Prostate gland (tissue), 2 donors: Measurements from ENCODE around the gene HIF1A. TPM values are rescaled to one million over a fixed set of nuclear protein-coding genes. Genes with fewer than 3 reads are reported as not detected.

Source experiments
- DNase-seq: peaks from one replicate; pipeline ENCODE4 v3.0.0-alpha.2; 2019; ENCODE audit warnings: low spot score
- H3K27ac ChIP-seq, 2 donors: fragments of 200-600 bp; sonication (generic); 2 replicates each; pipeline ENCODE4 v1.5.1; 2017 to 2019
- H3K27me3 ChIP-seq: fragments of 200-600 bp; sonication (generic); replicated peaks from 2 replicates; pipeline ENCODE4 v1.5.1; 2019; ENCODE audit not compliant: insufficient read depth
- H3K36me3 ChIP-seq, 2 donors: fragments of 200-600 bp; sonication (generic); 1 replicate in 1 of 2; 2 replicates in 1 of 2; pipeline versions ENCODE4 v1.5.1 to v1.8.1; 2017 to 2019
- H3K4me1 ChIP-seq: fragments of 200-600 bp; sonication (generic); replicated peaks from 2 replicates; pipeline ENCODE4 v1.5.1; 2019
- H3K4me3 ChIP-seq, 2 donors: fragments of 200-600 bp; sonication (generic); 2 replicates each; pipeline ENCODE4 v1.5.1; 2017 to 2019
- H3K9me3 ChIP-seq: fragments of 200-600 bp; sonication (generic); 2 replicates; pipeline ENCODE4 v1.5.1; 2017
- CTCF ChIP-seq, 4 experiments: fragments of 200-600 bp in 2 of 4; fragments of 450-650 bp in 2 of 4; sonication (generic) in 2 of 4; IDR thresholded peaks; 1 replicate in 3 of 4; 2 replicates in 1 of 4; pipeline ENCODE4 v1.5.1; 2016 to 2019; ENCODE audit warnings: antibody characterized with exemption in 4 of 4, mild to moderate bottlenecking in 2 of 4, moderate library complexity in 2 of 4
- POLR2A ChIP-seq: fragments of 450-650 bp; IDR thresholded peaks from one replicate; pipeline ENCODE4 v1.6.1; 2016; ENCODE audit warnings: antibody characterized with exemption, mild to moderate bottlenecking
- POLR2AphosphoS5 ChIP-seq: sonication (generic); formaldehyde crosslinking; IDR thresholded peaks from one replicate; pipeline ENCODE4 v1.6.1; 2017; ENCODE audit warnings: antibody characterized with exemption
- WGBS: methylation state at CpG from one replicate; pipeline ENCODE4 v1.1.5; 2018; 5-methylcytosine and 5-hydroxymethylcytosine counted together
- intact Hi-C: fragments of 100-400 bp; cut with DNase I; formaldehyde crosslinking; loops from one replicate; pipeline ENCODE4 v1.14.2; 2022
- total RNA-seq, 2 donors: library from RNA; depleted of rRNA; stranded (reverse); fragments of >200 nt; gene quantifications; one replicate each; pipeline ENCODE4 v1.1.0, GENCODE V29; 2016

The HIF1A gene
- total RNA-seq, 2 donors from 2014 or later: 61.7 to 101 TPM

GRCh38 chr14:61690039-61690438, 5.3 kb upstream of the HIF1A start:
- no peaks in the 10 kb centered on the region for H3K36me3 ChIP-seq
- intact Hi-C loops: loop anchor here (10.0 kb wide), 1 partner anchor 65 kb away; no protein-coding TSS in a partner anchor
- no peak overlapping the region for H3K27ac ChIP-seq
- H3K9me3 ChIP-seq: no peaks in the 10 kb centered on the region
- H3K4me3 ChIP-seq: no peak overlapping the region
- WGBS: 60% methylated on average over 3 of the region's 3 CpGs
- no peaks in the 10 kb centered on the region for H3K4me1 ChIP-seq
- no peak for TF ChIP-seq POLR2AphosphoS5
- no peak for TF ChIP-seq CTCF (IDR thresholded peaks at IDR 0.05)
- TF ChIP-seq POLR2A: no peak
- no peak for DNase-seq
- H3K27me3 ChIP-seq: no peaks in the 10 kb centered on the region

- H3K36me3 ChIP-seq: no peaks in the 10 kb centered on the region
- no peak overlapping the region for H3K4me3 ChIP-seq
- H3K27me3 ChIP-seq: no peaks in the 10 kb centered on the region
- TF ChIP-seq POLR2A: no peak
- no peak for TF ChIP-seq POLR2AphosphoS5
- TF ChIP-seq CTCF (IDR thresholded peaks at IDR 0.05): no peak
- no peaks in the 10 kb centered on the region for H3K9me3 ChIP-seq
- intact Hi-C loops: loop anchor here (10.0 kb wide), 1 partner anchor 66 kb away; no protein-coding TSS in a partner anchor
- WGBS: 78% methylated on average over 2 of the region's 2 CpGs
- no peaks in the 10 kb centered on the region for H3K4me1 ChIP-seq
- DNase-seq: no peak
- no peak overlapping the region for H3K27ac ChIP-seq
These were observed 4.3 kb upstream of the HIF1A start for GRCh38 chr14:61690982-61691381.

GRCh38 chr14:61691495-61691894, 3.8 kb upstream of the HIF1A start:
- intact Hi-C loops: loop anchor here (10.0 kb wide), 1 partner anchor 67 kb away; no protein-coding TSS in a partner anchor
- Histone ChIP-seq H3K27me3 (no peaks in the 10 kb centered on the region), H3K4me1 (no peaks in the 10 kb centered on the region), H3K4me3 (no peak overlapping the region), H3K27ac (no peak overlapping the region), H3K36me3 (no peaks in the 10 kb centered on the region), H3K9me3 (no peaks in the 10 kb centered on the region)
- TF ChIP-seq POLR2AphosphoS5 (no peak), POLR2A (no peak), CTCF (IDR thresholded peaks at IDR 0.05) (no peak)
- DNase-seq: no peak

GRCh38 chr14:61694039-61694438, 1.3 kb upstream of the HIF1A start:
- DNase-seq: no peak
- Histone ChIP-seq H3K27ac (no peak overlapping the region), H3K4me3 (no peak overlapping the region), H3K36me3 (no peaks in the 10 kb centered on the region), H3K9me3 (no peaks in the 10 kb centered on the region), H3K27me3 (no peaks in the 10 kb centered on the region), H3K4me1 (no peaks in the 10 kb centered on the region)
- WGBS: 92% methylated on average over 6 of the region's 6 CpGs
- intact Hi-C loops: loop anchor here (10.0 kb wide), 1 partner anchor 69 kb away; no protein-coding TSS in a partner anchor
- TF ChIP-seq POLR2AphosphoS5: no peak

- intact Hi-C loops: loop anchor here (5.0 to 10.0 kb wide), 3 partner anchors 71 to 224 kb away; no protein-coding TSS in a partner anchor
- peak; percentile 42 for DNase-seq
- no peaks in the 10 kb centered on the region for H3K36me3 ChIP-seq
- peak overlapping the region; percentile 89 to 98 for H3K4me3 ChIP-seq
- TF ChIP-seq POLR2A: no peak
- TF ChIP-seq POLR2AphosphoS5: no peak
- TF ChIP-seq CTCF (IDR thresholded peaks at IDR 0.05): no peak
- under 1% methylated on average over 67 of the region's 70 CpGs for WGBS
- no peaks in the 10 kb centered on the region for H3K9me3 ChIP-seq
- H3K27ac ChIP-seq: peak overlapping the region; percentile 99
- no peaks in the 10 kb centered on the region for H3K4me1 ChIP-seq
- no peaks in the 10 kb centered on the region for H3K27me3 ChIP-seq
These were observed 598 bp downstream of the HIF1A start for GRCh38 chr14:61695695-61696527.
